ENCODE results near the gene EAF2.

The EAF2 gene

GRCh38 chr3:121834671-121835464, at the start of gene EAF2, which contains the start of gene IQCB1:
Gene EAF2, plus strand, starts transcription at chr3:121835209. Its CDS starts 77 bp downstream, at chr3:121835286.
Gene IQCB1, minus strand, starts transcription at chr3:121835060. Its CDS starts 6,100 bp downstream, at chr3:121828960.
- Histone ChIP-seq H3K27me3 (ENCODE audit: control insufficient read depth, insufficient read depth, low read length) (peaks cover 15% of the 10 kb centered on the region), H3K4me3 (ENCODE audit: low read length) (peak within 1 kb of the TSS; percentile 85), H3K36me3 (ENCODE audit: control insufficient read depth, low read depth, low read length) (peaks cover 8% of the 10 kb centered on the region), H3K4me1 (ENCODE audit: control insufficient read depth, low read depth, low read length) (peaks cover 6% of the 10 kb centered on the region), H3K27ac (ENCODE audit: low read length) (peak within 1 kb of the TSS; percentile 47), H3K9ac (ENCODE audit: low read length) (peak within 1 kb of the TSS; percentile 96), H3K9me3 (ENCODE audit: control insufficient read depth, low read depth, low read length) (no peaks in the 10 kb centered on the region)

DNA sequence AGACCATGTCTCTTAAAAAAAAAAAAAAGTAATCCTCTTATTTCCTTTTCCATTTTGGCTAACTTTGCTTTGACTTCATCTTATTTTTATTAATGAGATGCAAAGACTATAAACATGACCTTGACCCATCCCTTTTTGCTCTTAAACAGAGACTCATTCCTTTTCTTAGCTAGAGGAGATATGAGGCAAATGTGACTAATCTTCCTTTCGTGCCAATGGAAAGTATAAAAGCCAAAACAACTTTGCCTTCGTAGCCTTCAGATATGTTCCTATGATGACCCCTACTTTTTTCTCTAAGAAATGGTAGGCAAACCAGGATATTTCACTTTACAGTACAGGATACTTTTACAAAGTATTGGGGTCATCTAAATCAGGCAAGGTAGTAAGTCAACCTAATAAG, 48.5 kb upstream of the EAF2 start:
- H3K9ac ChIP-seq (ENCODE audit: low read length), result no peak overlapping the region
- no peaks in the 10 kb centered on the region for H3K4me1 ChIP-seq (ENCODE audit: control insufficient read depth, low read depth, low read length)
- H3K27me3 ChIP-seq (ENCODE audit: control insufficient read depth, insufficient read depth, low read length), result no peaks in the 10 kb centered on the region
- H3K4me3 ChIP-seq (ENCODE audit: low read length), result no peak overlapping the region
- H3K9me3 ChIP-seq (ENCODE audit: control insufficient read depth, low read depth, low read length), result no peaks in the 10 kb centered on the region
- H3K36me3 ChIP-seq (ENCODE audit: control insufficient read depth, low read depth, low read length), result peaks cover 48% of the 10 kb centered on the region
- no peak overlapping the region for H3K27ac ChIP-seq (ENCODE audit: low read length)

GRCh38 chr3:121793078-121793477, 41.9 kb upstream of the EAF2 start:
- H3K9me3 ChIP-seq (ENCODE audit: control insufficient read depth, low read depth, low read length), result no peaks in the 10 kb centered on the region
- H3K27me3 ChIP-seq (ENCODE audit: control insufficient read depth, insufficient read depth, low read length), result no peaks in the 10 kb centered on the region
- peaks cover 32% of the 10 kb centered on the region for H3K36me3 ChIP-seq (ENCODE audit: control insufficient read depth, low read depth, low read length)
- no peak overlapping the region for H3K27ac ChIP-seq (ENCODE audit: low read length)
- H3K4me1 ChIP-seq (ENCODE audit: control insufficient read depth, low read depth, low read length), result no peaks in the 10 kb centered on the region
- H3K9ac ChIP-seq (ENCODE audit: low read length), result no peak overlapping the region
- H3K4me3 ChIP-seq (ENCODE audit: low read length), result no peak overlapping the region

GRCh38 chr3:121794264-121794983, 40.6 kb upstream of the EAF2 start:
- H3K4me1 ChIP-seq (ENCODE audit: control insufficient read depth, low read depth, low read length), result no peaks in the 10 kb centered on the region
- no peaks in the 10 kb centered on the region for H3K9me3 ChIP-seq (ENCODE audit: control insufficient read depth, low read depth, low read length)
- peaks cover 22% of the 10 kb centered on the region for H3K36me3 ChIP-seq (ENCODE audit: control insufficient read depth, low read depth, low read length)
- H3K4me3 ChIP-seq (ENCODE audit: low read length), result no peak overlapping the region
- H3K27ac ChIP-seq (ENCODE audit: low read length), result no peak overlapping the region
- H3K9ac ChIP-seq (ENCODE audit: low read length), result no peak overlapping the region
- H3K27me3 ChIP-seq (ENCODE audit: control insufficient read depth, insufficient read depth, low read length), result no peaks in the 10 kb centered on the region

DNA sequence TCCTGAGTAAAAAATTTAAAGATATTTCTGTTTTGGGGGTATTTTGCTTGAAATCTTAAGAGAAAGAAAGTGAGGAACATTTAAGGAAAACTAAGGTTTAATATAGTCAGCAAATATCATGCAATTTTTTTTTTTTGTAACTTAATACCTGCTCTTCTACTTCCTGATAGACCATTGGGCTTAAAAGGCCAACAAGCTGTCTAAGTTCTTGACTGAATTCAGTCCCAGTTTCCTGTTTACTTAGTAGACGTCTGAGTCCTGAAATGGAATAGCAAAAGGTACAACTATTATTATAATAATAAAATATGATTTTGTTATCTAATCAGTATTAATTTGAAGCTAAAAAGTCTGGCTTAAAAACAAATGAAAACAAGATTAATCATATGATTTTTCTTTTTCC, 38.0 kb upstream of the EAF2 start:
- Histone ChIP-seq H3K36me3 (ENCODE audit: control insufficient read depth, low read depth, low read length) (peaks cover 18% of the 10 kb centered on the region), H3K4me1 (ENCODE audit: control insufficient read depth, low read depth, low read length) (no peaks in the 10 kb centered on the region), H3K27me3 (ENCODE audit: control insufficient read depth, insufficient read depth, low read length) (no peaks in the 10 kb centered on the region), H3K4me3 (ENCODE audit: low read length) (no peak overlapping the region), H3K27ac (ENCODE audit: low read length) (no peak overlapping the region), H3K9ac (ENCODE audit: low read length) (no peak overlapping the region), H3K9me3 (ENCODE audit: control insufficient read depth, low read depth, low read length) (no peaks in the 10 kb centered on the region)

DNA sequence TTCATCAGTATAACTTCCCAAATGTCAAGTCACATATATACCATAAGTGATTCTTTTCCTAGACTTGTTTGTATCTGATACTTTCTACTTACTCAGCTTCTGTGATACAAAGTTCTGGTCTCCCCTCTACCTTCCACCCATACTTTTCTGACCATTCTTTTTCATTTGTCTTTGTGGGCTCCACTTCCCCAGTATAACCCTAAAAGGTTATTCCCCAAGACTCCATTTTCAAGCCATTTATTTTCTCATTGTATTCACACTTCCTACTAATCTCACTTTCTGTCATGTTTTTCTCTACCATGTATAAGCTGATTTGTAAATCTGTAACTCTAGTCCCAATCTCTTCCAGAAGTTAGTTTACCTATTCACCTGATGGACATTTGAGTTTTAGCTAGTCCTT, 34.1 kb upstream of the EAF2 start:
- Histone ChIP-seq H3K9ac (ENCODE audit: low read length) (no peak overlapping the region), H3K4me1 (ENCODE audit: control insufficient read depth, low read depth, low read length) (no peaks in the 10 kb centered on the region), H3K4me3 (ENCODE audit: low read length) (no peak overlapping the region), H3K36me3 (ENCODE audit: control insufficient read depth, low read depth, low read length) (peaks cover 28% of the 10 kb centered on the region), H3K27me3 (ENCODE audit: control insufficient read depth, insufficient read depth, low read length) (no peaks in the 10 kb centered on the region), H3K27ac (ENCODE audit: low read length) (no peak overlapping the region), H3K9me3 (ENCODE audit: control insufficient read depth, low read depth, low read length) (no peaks in the 10 kb centered on the region)

GRCh38 chr3:121803771-121804320, 31.2 kb upstream of the EAF2 start:
- H3K27ac ChIP-seq (ENCODE audit: low read length), result no peak overlapping the region
- H3K9ac ChIP-seq (ENCODE audit: low read length), result no peak overlapping the region
- peaks cover 45% of the 10 kb centered on the region for H3K36me3 ChIP-seq (ENCODE audit: control insufficient read depth, low read depth, low read length)
- no peaks in the 10 kb centered on the region for H3K27me3 ChIP-seq (ENCODE audit: control insufficient read depth, insufficient read depth, low read length)
- H3K9me3 ChIP-seq (ENCODE audit: control insufficient read depth, low read depth, low read length), result no peaks in the 10 kb centered on the region
- H3K4me3 ChIP-seq (ENCODE audit: low read length), result no peak overlapping the region
- no peaks in the 10 kb centered on the region for H3K4me1 ChIP-seq (ENCODE audit: control insufficient read depth, low read depth, low read length)

GRCh38 chr3:121809249-121809648, 25.8 kb upstream of the EAF2 start:
- no peaks in the 10 kb centered on the region for H3K9me3 ChIP-seq (ENCODE audit: control insufficient read depth, low read depth, low read length)
- no peak overlapping the region for H3K9ac ChIP-seq (ENCODE audit: low read length)
- H3K36me3 ChIP-seq (ENCODE audit: control insufficient read depth, low read depth, low read length), result peaks cover 48% of the 10 kb centered on the region
- H3K4me1 ChIP-seq (ENCODE audit: control insufficient read depth, low read depth, low read length), result no peaks in the 10 kb centered on the region
- H3K27ac ChIP-seq (ENCODE audit: low read length), result no peak overlapping the region
- no peak overlapping the region for H3K4me3 ChIP-seq (ENCODE audit: low read length)
- no peaks in the 10 kb centered on the region for H3K27me3 ChIP-seq (ENCODE audit: control insufficient read depth, insufficient read depth, low read length)

GRCh38 chr3:121817753-121818152, 17.3 kb upstream of the EAF2 start:
- Histone ChIP-seq H3K36me3 (ENCODE audit: control insufficient read depth, low read depth, low read length) (peaks cover 18% of the 10 kb centered on the region), H3K27me3 (ENCODE audit: control insufficient read depth, insufficient read depth, low read length) (no peaks in the 10 kb centered on the region), H3K9me3 (ENCODE audit: control insufficient read depth, low read depth, low read length) (no peaks in the 10 kb centered on the region), H3K4me3 (ENCODE audit: low read length) (no peak overlapping the region), H3K27ac (ENCODE audit: low read length) (no peak overlapping the region), H3K9ac (ENCODE audit: low read length) (no peak overlapping the region), H3K4me1 (ENCODE audit: control insufficient read depth, low read depth, low read length) (no peaks in the 10 kb centered on the region)

DNA sequence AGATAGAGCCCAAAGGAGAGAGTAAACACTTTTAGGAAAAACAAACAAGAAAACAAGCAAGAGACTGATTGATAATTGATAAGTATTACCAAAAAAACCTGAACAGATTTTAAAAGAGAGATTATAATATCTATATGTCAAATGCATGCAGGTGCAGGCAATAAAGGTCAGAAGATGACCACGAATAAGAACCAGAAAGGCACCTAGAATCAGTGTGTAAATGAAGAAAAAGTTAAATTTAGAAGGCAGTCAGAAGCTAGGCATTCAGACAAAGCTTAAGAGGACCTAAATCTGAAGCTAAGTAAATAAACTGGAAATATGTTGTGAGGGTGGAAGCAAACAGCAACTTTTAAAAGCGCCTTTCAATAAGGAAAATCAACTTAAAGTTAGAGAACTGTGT, 16.4 kb upstream of the EAF2 start:
- no peak overlapping the region for H3K27ac ChIP-seq (ENCODE audit: low read length)
- H3K36me3 ChIP-seq (ENCODE audit: control insufficient read depth, low read depth, low read length), result peaks cover 22% of the 10 kb centered on the region
- no peak overlapping the region for H3K9ac ChIP-seq (ENCODE audit: low read length)

DNA sequence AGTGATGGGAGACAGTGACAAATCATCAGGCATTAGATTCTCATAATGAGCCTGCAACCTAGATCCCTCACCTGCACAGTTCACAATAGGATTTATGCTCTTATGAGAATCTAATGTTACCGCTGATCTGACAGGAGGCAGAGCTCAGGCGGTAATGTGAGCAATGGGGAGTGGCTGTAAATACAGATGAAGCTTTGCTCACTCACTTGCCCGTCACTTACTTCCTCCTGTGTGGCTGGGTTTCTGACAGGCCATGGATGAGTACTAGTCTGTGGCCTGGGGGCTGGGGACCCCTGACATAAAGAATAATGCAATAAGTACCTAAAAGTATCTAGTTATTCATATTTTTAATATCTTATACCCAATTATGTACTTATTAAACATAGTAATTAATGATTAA, 15.8 kb upstream of the EAF2 start:
- H3K27me3 ChIP-seq (ENCODE audit: control insufficient read depth, insufficient read depth, low read length), result no peaks in the 10 kb centered on the region
- H3K9ac ChIP-seq (ENCODE audit: low read length), result no peak overlapping the region
- no peak overlapping the region for H3K27ac ChIP-seq (ENCODE audit: low read length)
- peaks cover 8% of the 10 kb centered on the region for H3K9me3 ChIP-seq (ENCODE audit: control insufficient read depth, low read depth, low read length)
- H3K4me1 ChIP-seq (ENCODE audit: control insufficient read depth, low read depth, low read length), result no peaks in the 10 kb centered on the region
- peaks cover 28% of the 10 kb centered on the region for H3K36me3 ChIP-seq (ENCODE audit: control insufficient read depth, low read depth, low read length)
- H3K4me3 ChIP-seq (ENCODE audit: low read length), result no peak overlapping the region

More for the DNA sequence above, 16.4 kb upstream of the EAF2 start:
- Histone ChIP-seq H3K4me1 (ENCODE audit: control insufficient read depth, low read depth, low read length) (no peaks in the 10 kb centered on the region), H3K4me3 (ENCODE audit: low read length) (no peak overlapping the region), H3K27me3 (ENCODE audit: control insufficient read depth, insufficient read depth, low read length) (no peaks in the 10 kb centered on the region), H3K9me3 (ENCODE audit: control insufficient read depth, low read depth, low read length) (peaks cover 4% of the 10 kb centered on the region)

Measured in iPS-18a (cell line).